Sigmoid colon (tissue), 7 donors: Measurements from ENCODE around the gene USP7. TPM values are rescaled to one million over a fixed set of nuclear protein-coding genes. Genes with fewer than 3 reads are reported as not detected.

Experiments
- DNase-seq: peaks from one replicate; pipeline ENCODE4 v3.0.0-alpha.2; 2019
- H3K27ac ChIP-seq, 4 donors: fragments of 200-600 bp; sonication (generic); one replicate each; pipeline ENCODE4 v1.5.1; 2016 to 2019; ENCODE audit warnings: mild to moderate bottlenecking in 1 of 4
- H3K27me3 ChIP-seq, 3 donors: fragments of 200-600 bp; sonication (generic); one replicate each; pipeline ENCODE4 v1.5.1; 2019; ENCODE audit warnings: mild to moderate bottlenecking in 1 of 3
- H3K36me3 ChIP-seq, 4 donors: fragments of 200-600 bp; sonication (generic); one replicate each; pipeline ENCODE4 v1.5.1; 2016 to 2019
- H3K4me1 ChIP-seq, 4 donors: fragments of 200-600 bp; sonication (generic); one replicate each; pipeline ENCODE4 v1.5.1; 2017 to 2019
- H3K4me3 ChIP-seq, 4 donors: fragments of 200-600 bp; sonication (generic); one replicate each; pipeline ENCODE4 v1.5.1; 2017 to 2019; ENCODE audit warnings: mild to moderate bottlenecking in 2 of 4, moderate library complexity in 1 of 4
- H3K9me3 ChIP-seq, 4 donors: fragments of 200-600 bp in 3 of 4; sonication (generic) in 3 of 4; one replicate each; pipeline versions ENCODE4 v1.5.1 to v1.6.1; 2013 to 2019
- CTCF ChIP-seq, 4 experiments: fragments of 450-650 bp in 3 of 4; fragments of 200-600 bp in 1 of 4; IDR thresholded peaks; one replicate each; pipeline ENCODE4 v1.5.1; 2016 to 2019; ENCODE audit warnings: antibody characterized with exemption in 4 of 4, mild to moderate bottlenecking in 3 of 4, moderate library complexity in 2 of 4
- EP300 ChIP-seq, 4 donors: sonication (generic); formaldehyde crosslinking; IDR thresholded peaks; one replicate each; pipeline ENCODE4 v1.6.1; 2017; ENCODE audit warnings: antibody characterized with exemption in 4 of 4
- POLR2A ChIP-seq, 2 donors: fragments of 450-650 bp; IDR thresholded peaks; one replicate each; pipeline ENCODE4 v1.6.1; 2016; ENCODE audit warnings: antibody characterized with exemption in 2 of 2, mild to moderate bottlenecking in 2 of 2, moderate library complexity in 2 of 2
- POLR2AphosphoS5 ChIP-seq, 4 donors: sonication (generic); formaldehyde crosslinking; IDR thresholded peaks; one replicate each; pipeline ENCODE4 v1.6.1; 2017; ENCODE audit warnings: antibody characterized with exemption in 4 of 4
- whole genome bisulfite sequencing, 2 donors: extraction: QIAGEN DNeasy Blood & Tissue Kit; methylation state at CpG; one replicate each; pipeline ENCODE4 v1.1.7; 2013; 5-methylcytosine and 5-hydroxymethylcytosine counted together
- intact Hi-C: fragments of 100-400 bp; cut with DNase I; formaldehyde crosslinking; loops from one replicate; pipeline ENCODE4 v1.15.1; 2023
- polyA plus RNA-seq, 3 donors: library from polyadenylated mRNA; stranded (reverse); fragments of 200-250 nt; gene quantifications; one replicate each; pipeline ENCODE4 v1.2.3, GENCODE V29; 2013
- total RNA-seq, 4 donors: library from RNA; depleted of rRNA; stranded (reverse); fragments of >200 nt; gene quantifications; one replicate each; pipeline ENCODE4 v1.1.0, GENCODE V29; 2016
- donor health status: healthy with polysubstance abuse.
- donor health status: Bipolar disorder and iron deficiency.
- donor health status: healthy.

The USP7 gene
- total and polyA plus RNA-seq, 7 donors: 28.8 to 84.5 (median 64.9) TPM

GRCh38 chr16:8866118-8866883, 97.4 kb downstream of the USP7 start:
- Histone ChIP-seq H3K9me3 (no peaks in the 10 kb centered on the region), H3K27ac (peak overlapping the region; percentile 74 to 89 (median 84)), H3K4me3 (peak overlapping the region; percentile 52 to 82 (median 66)), H3K36me3 (no peaks in the 10 kb centered on the region), H3K4me1 (peaks cover 0 to 59% (median 50%) of the 10 kb centered on the region in 4 donors), H3K27me3 (peaks cover 0 to 15% (median 0%) of the 10 kb centered on the region in 3 donors)
- intact Hi-C loops: loop anchor here (5.0 kb wide), 2 partner anchors 69 to 194 kb away; partner anchors contain the start of genes ABAT, PMM2 and TMEM186
- 17 to 50% methylated on average over 30 of the region's 30 CpGs for WGBS, 2 donors
- TF ChIP-seq POLR2AphosphoS5 (IDR thresholded peaks at IDR 0.05) (peak in 2 of 4 donors; percentile 63 to 71), CTCF (IDR thresholded peaks at IDR 0.05) (no peak), POLR2A (IDR thresholded peaks at IDR 0.05) (no peak), EP300 (IDR thresholded peaks at IDR 0.05) (no peak)
- peak; percentile 89 for DNase-seq

- no peak for DNase-seq
- no peaks in the 10 kb centered on the region for H3K9me3 ChIP-seq
- H3K36me3 ChIP-seq: no peaks in the 10 kb centered on the region
- peaks cover 0 to 59% (median 51%) of the 10 kb centered on the region in 4 donors for H3K4me1 ChIP-seq
- TF ChIP-seq POLR2A (IDR thresholded peaks at IDR 0.05) (no peak), EP300 (IDR thresholded peaks at IDR 0.05) (no peak), POLR2AphosphoS5 (IDR thresholded peaks at IDR 0.05) (no peak), CTCF (IDR thresholded peaks at IDR 0.05) (no peak)
- H3K27ac ChIP-seq: peak overlapping the region in 2 of 4 donors; percentile 80 to 89
- intact Hi-C loops: loop anchor here (5.0 kb wide), 2 partner anchors 68 to 193 kb away; partner anchors contain the start of genes ABAT, PMM2 and TMEM186
- H3K27me3 ChIP-seq: peaks cover 0 to 15% (median 0%) of the 10 kb centered on the region in 3 donors
- WGBS, 2 donors: 90 to 94% methylated on average over 14 of the region's 14 CpGs
- H3K4me3 ChIP-seq: no peak overlapping the region
Measured at GRCh38 chr16:8865145-8865882, 98.4 kb downstream of the USP7 start.

- Histone ChIP-seq H3K27me3 (peaks cover 0 to 15% (median 0%) of the 10 kb centered on the region in 3 donors), H3K4me1 (peaks cover 0 to 57% (median 50%) of the 10 kb centered on the region in 4 donors), H3K4me3 (no peak overlapping the region), H3K27ac (peak overlapping the region in 2 of 4 donors; percentile 23 to 25), H3K36me3 (no peaks in the 10 kb centered on the region), H3K9me3 (no peaks in the 10 kb centered on the region)
- intact Hi-C loops: loop anchor here (5.0 kb wide), 2 partner anchors 67 to 192 kb away; partner anchors contain the start of genes ABAT, PMM2 and TMEM186
- TF ChIP-seq POLR2AphosphoS5 (IDR thresholded peaks at IDR 0.05) (no peak), POLR2A (IDR thresholded peaks at IDR 0.05) (no peak), CTCF (IDR thresholded peaks at IDR 0.05) (no peak), EP300 (IDR thresholded peaks at IDR 0.05) (no peak)
- DNase-seq: no peak
- 42 to 63% methylated on average over 13 of the region's 13 CpGs for WGBS, 2 donors
Measured at GRCh38 chr16:8864480-8865110, 99.1 kb downstream of the USP7 start.

- 31 to 70% methylated on average over 17 of the region's 17 CpGs for WGBS, 2 donors
- DNase-seq: no peak
- intact Hi-C loops: no loop called here
- Histone ChIP-seq H3K36me3 (peaks cover 0 to 2% (median 0%) of the 10 kb centered on the region in 4 donors), H3K27me3 (peaks cover 0 to 15% (median 0%) of the 10 kb centered on the region in 3 donors), H3K4me3 (no peak overlapping the region), H3K9me3 (no peaks in the 10 kb centered on the region), H3K27ac (peak overlapping the region; percentile 1 to 74 (median 22)), H3K4me1 (peaks cover 0 to 51% (median 46%) of the 10 kb centered on the region in 4 donors)
- TF ChIP-seq POLR2AphosphoS5 (IDR thresholded peaks at IDR 0.05) (no peak), EP300 (IDR thresholded peaks at IDR 0.05) (no peak), POLR2A (IDR thresholded peaks at IDR 0.05) (no peak), CTCF (IDR thresholded peaks at IDR 0.05) (no peak)
Measured at GRCh38 chr16:8863594-8864424, 99.9 kb downstream of the USP7 start.
